GM19455 (cell line): ENCODE measurements around the gene KCTD1.
A peak's percentile ranks its signal among the peaks of the same experiment; 100 is the strongest.

Experiments
- ATAC-seq: cut with Tn5 transposase; IDR thresholded peaks from one replicate; pipeline ENCODE4 v1.9.1; 2021; ENCODE audit not compliant: unreplicated experiment

Gene KCTD1

GRCh38 chr18:26548415-26549262, at the start of gene KCTD1:
Gene KCTD1 (minus strand): TSS chr18:26548553. CDS start chr18:26548536, 17 bp downstream.
- peak; percentile 44 for ATAC-seq

- ATAC-seq = no peak
Measured at GRCh38 chr18:26593365-26594320, 45.3 kb upstream of the KCTD1 start.

GRCh38 chr18:26584745-26585144, 36.4 kb upstream of the KCTD1 start:
- no peak for ATAC-seq

- no peak for ATAC-seq
Measured at GRCh38 chr18:26579941-26580618, 31.7 kb upstream of the KCTD1 start.

- ATAC-seq = no peak
Measured at GRCh38 chr18:26575865-26576217, 27.5 kb upstream of the KCTD1 start.

- ATAC-seq = no peak
Measured at GRCh38 chr18:26574958-26575864, 26.9 kb upstream of the KCTD1 start.

- ATAC-seq = no peak
Measured at GRCh38 chr18:26568926-26569665, 20.7 kb upstream of the KCTD1 start.

- ATAC-seq = no peak
Measured at GRCh38 chr18:26568513-26568912, 20.2 kb upstream of the KCTD1 start.

- no peak for ATAC-seq
Measured at GRCh38 chr18:26566874-26567555, 18.7 kb upstream of the KCTD1 start.

- no peak for ATAC-seq
Measured at GRCh38 chr18:26565514-26565913, 17.2 kb upstream of the KCTD1 start.

- ATAC-seq = no peak
Measured at GRCh38 chr18:26563024-26563423, 14.7 kb upstream of the KCTD1 start.

GRCh38 chr18:26562568-26562967, 14.2 kb upstream of the KCTD1 start:
- no peak for ATAC-seq

- ATAC-seq = no peak
Measured at GRCh38 chr18:26561769-26562168, 13.4 kb upstream of the KCTD1 start.

- ATAC-seq = peak; percentile 76
Measured at GRCh38 chr18:26556573-26556972, 8.2 kb upstream of the KCTD1 start.

- no peak for ATAC-seq
Measured at GRCh38 chr18:26555804-26556553, 7.6 kb upstream of the KCTD1 start.

- ATAC-seq = no peak
Measured at GRCh38 chr18:26553943-26554342, 5.6 kb upstream of the KCTD1 start.

- ATAC-seq = no peak
Measured at GRCh38 chr18:26551695-26552081, 3.3 kb upstream of the KCTD1 start.

- ATAC-seq = no peak
Measured at GRCh38 chr18:26550998-26551694, 2.8 kb upstream of the KCTD1 start.
